NCI-H524 treated with DMSO at 0.1 percent for 48 hours (cell line): ENCODE data around the gene NLGN1.
A peak's percentile ranks its signal among the peaks of the same experiment; 100 is the strongest.

ENCODE experiments used
- DNase-seq: peaks from one replicate; lab custom pipeline; 2025; lab: John Stamatoyannopoulos, UW

Gene NLGN1

DNA sequence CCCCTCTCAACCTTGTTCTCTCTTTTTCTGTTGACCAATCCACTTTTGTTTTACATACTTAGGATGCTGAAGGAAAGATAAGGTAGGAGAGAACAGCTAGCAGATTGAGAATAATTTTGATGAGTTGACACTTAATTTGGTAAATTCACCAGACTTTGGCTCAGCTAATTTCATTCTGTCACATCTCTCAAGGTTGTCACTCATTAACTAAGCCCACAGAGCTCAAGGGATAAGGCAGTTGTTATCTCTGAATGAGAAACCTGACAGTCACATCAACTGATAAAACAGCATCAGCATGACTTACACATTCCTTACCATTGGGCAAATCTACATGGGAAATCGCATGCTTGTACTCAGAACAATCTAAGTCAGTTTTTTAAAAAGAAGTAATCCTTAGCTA is 591.4 kb downstream of the NLGN1 start:
- no peak for DNase-seq

DNA sequence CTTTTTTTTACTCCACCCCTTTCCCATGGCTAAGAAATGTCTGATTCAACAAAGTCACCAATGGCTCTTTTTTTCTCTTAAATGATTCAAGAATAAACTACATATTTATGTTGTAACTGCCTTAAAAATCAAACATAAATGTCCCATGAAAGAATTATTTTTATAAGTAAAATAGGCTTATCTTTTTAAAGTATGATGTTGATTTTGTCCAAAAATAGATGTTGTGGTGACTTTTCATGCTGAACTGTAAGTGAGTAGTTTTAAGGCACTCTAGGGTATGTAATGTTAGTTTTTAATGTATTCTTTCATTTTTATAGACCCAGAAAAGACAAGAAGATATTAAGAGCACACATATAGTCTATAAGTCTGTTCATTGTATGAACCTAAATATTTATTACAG is 594.9 kb downstream of the NLGN1 start:
- DNase-seq: no peak

DNA sequence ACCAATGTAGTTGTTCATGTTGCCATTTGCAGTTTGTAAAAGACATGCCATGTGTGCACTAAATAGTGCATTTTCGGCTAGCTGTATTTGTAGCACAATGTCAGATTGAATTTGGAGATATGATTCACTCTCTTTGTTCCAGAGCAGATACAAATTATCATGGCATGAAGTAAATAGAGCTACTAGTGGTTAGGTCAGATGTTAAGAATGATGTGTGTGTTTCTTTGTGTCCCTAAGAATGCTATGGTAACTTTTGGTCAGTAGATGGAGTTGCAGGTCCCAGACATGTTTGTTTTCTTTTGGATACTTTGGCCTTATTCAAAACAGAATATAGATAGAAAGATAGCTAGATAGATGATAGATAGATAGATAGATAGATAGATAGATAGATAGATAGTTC is 595.8 kb downstream of the NLGN1 start:
- no peak for DNase-seq

DNA sequence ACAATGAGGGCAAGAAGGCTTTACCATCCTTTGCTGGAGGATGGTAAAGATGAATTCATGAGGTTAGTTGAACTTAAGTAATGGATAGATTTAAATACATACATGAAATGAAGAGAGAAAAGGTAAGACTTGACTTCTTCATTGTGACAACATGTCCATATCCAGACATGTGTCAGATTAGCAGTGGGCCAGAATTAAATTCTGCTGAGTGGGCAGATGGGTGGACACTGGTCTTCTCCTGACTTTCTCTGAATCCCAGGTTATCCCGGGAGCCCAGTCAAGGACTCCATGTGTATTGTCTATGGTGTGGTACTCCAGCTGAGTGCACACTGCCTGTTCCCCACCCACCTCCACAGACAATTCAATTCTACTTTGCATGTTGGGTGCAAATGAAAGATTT is 603.1 kb downstream of the NLGN1 start:
- DNase-seq: no peak

DNA sequence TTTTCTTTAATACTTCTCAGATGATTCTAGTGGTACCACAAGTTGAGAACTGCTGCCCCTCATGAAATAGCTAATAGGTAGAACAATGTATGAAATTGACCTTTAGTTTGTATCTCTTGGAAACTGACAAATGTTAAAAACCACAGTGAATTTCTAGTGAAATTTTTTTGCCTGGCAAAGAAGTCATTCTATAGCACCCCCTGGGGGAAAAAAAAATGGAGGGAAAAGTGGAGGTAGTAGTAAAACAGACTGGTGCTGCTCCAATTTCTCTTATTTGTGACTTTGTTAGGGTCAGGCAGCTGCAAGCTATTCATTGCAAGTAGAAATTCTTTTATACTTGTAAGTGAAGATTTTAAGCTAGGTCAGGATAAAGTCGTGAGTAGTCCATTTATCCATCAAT is 605.0 kb downstream of the NLGN1 start:
- DNase-seq: no peak

DNA sequence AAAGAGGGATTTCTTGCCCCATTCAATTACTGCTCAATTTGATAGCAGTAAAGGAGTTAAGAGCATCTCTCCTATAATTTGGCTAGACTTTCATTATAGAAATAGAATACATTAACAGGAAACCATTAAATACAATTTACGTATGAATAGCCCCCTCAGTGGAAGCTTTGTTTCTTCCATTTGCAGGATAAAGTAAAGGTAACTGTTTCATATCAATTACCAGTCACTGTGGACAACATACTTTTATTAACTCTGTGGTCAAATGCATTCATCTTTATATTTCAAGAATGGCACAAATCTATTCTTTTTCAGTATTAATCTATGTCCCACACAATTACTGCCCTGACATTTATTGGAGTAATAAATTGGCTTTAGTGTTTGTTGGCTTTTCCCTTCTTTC is 613.4 kb downstream of the NLGN1 start:
- no peak for DNase-seq

DNA sequence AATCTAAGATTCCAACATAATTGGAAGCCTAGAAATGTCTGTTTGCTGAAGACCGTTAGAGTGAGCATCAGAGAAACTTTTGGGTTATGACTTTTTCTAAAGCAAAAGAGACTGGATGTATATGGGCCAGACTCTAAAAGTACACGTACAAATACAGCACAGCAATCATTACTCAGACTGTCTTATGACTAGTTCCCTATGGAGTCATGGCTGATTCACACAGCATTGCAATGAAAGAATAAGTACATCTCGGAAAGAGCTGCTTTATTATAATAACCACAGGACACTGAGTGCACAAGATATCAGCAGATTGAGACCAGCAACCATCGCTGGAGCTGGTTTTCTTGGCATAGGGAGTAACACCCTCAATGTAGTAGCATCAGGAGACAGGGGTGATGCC is 618.6 kb downstream of the NLGN1 start:
- no peak for DNase-seq

DNA sequence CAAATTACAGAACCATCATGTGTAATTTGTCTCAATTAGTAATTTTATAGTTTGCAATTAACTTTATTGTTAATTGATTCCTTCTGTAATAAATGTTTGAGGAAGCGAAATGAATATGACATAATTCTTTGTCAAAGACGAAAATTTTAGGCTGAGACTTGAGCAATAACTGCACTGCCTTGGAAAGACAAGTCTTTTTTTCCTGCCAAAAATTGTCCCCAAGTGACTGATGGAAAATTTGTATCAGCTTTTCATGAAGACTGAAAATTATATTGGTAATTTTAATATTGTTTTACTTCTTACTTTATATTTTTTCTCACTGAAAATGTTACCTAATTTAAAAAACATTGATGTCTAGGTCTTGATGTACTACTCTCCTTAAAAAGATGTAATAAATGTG is 622.6 kb downstream of the NLGN1 start:
- no peak for DNase-seq

DNA sequence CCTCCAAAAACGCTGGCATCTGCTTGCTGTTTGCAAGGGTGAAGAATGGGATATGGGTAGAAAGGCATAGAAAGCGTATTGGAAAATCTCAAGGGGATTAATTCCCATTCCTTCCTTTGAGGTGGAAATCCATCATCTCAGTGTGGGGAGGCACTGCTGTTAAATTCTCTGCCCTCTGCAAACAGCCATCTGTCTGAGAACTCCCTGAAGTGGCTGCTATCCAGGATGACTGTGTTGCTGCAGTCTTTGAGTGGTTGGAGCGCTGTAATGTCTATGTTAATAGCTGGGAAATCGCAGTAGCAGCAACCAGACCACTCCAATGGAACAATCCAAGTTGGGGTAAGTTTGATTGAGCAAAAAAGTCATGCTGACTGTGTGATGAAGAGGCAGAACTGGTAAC is 625.9 kb downstream of the NLGN1 start:
- peak; percentile 91 for DNase-seq

DNA sequence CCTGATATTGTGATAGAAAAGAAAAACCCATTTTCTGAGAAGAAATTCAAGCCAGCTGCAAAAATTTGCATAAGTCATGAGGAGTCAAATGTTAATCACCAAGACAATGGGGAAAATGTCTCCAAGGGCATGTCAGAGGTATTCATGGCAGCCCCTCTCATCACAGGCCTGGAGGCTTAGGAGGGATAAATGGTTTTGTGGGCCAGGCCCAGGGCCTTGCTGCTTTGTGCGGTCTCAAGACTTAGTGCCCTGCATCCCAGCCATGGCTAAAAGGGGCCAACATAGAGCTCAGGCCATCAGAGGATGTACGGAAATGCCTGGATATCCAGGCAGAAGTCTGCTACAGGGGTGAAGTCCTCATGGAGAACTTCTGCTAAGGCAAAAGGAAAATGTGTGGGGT is 631.1 kb downstream of the NLGN1 start:
- DNase-seq: no peak

DNA sequence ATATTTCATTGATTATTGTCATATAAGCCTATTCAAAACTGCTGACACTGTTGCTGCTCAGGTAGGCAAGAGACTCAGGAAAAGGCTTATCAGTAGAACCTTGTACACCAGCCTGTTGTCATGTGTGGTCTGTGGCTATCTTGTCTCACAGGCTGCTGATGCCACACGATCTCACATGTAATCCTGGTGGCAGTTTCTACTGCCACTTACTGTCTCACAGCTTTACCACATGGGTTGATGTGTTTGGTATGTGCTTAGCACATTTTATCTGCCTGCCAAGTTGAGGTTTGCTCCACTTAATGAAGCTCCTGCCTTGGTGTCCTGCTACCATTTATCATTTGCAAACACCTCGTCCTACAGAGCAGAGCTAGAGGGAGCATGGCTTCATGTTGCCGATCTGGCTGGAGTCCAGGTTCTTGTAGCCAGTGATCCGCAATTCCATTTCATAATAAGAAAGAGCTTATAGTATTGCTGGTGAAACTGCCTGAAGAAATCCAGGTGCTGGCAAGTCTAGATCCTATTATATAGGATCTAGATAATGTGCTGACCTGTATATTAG is 637.9 kb downstream of the NLGN1 start:
- DNase-seq: no peak

DNA sequence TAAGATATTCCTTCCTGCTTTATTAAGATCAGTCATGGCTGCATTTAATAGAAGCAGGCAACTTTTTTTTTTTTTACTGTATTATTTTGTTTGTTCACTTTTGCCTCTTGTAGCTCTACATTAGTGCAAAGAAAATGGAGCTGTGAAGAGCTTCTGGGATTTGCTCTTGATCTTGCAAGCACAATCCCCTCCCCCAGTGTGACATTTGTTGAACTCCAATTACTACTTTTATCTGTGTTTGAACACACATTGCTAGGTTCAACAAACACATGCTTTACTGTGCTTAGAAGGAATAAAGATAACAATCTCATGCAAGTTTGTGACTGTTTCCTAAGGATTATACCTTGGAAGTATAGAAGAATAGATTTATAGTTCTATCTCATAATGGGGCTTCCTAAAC is 648.8 kb downstream of the NLGN1 start:
- no peak for DNase-seq

DNA sequence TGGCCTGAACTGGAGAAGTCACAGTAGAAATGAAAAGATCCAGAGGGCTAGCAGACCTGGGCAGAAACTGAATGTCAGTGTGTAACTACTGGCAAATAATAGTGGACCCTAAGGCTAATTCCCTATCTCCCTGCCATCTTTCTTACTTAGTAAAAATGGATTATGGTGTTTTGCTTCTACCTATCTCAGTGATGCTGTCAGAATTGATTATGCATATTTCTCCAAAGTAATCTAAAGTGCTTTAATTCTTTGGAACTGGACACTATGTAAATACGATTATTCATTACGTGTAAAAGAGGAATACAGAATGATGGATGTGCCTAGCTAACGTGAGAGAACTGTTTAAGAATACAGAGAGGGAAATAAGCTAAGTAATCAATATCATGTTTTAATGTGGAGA is 651.9 kb downstream of the NLGN1 start:
- no peak for DNase-seq

DNA sequence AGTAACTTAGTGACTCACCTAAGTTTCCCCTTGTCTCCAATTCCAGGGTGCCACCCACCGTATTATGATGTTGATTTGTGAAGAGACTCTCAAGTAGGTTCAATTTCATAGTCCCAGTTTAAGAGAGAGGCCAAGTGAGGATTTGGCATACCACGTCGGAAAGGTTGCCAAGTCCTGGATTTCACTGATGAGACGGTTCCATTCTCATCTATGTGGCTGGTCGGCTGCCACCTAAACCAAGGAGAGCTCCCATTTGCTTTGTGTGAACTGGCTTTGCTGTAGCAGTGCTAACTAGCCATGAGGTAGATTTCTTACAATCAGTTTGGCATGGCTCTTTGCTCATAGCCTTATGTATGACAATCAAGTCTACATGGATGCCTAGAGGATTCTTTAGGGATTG is 653.6 kb downstream of the NLGN1 start:
- no peak for DNase-seq

DNA sequence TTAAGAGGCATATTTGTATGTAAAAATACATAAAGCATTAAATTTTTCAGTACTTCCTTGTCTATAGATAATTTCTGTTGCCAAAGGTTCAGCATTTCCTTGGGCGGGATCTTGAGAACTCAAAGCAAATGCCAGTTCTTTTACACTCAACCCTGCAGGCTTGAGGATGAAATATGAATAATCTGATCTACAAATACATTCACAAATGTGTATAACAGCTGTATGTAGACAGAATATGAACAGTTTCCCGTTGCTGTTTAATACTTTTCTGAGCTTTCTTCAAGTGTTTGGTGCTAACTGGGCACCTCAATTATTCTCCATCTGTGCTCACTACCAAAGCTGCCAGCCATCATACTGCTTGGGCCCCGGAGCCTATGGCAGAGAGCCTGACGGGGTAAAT is 661.3 kb downstream of the NLGN1 start:
- DNase-seq: no peak

DNA sequence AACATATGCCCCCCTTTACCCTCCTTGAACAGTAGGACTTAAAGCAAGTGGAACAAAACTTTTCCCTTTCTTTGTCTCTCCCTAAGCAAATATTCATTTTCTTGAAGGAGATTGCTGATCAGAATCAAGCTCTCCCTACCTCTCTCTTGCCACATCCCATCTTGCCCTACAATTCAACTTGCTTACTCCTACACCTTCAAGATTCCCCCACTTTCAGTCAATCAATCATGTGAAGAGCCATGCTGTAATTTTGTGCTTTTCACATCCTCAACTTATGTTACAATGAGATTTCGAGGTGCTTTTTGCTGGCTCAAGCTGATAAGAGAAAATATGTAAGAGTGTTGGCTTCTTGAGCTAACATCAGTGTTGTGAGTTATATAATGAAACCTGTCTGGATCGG is 662.9 kb downstream of the NLGN1 start:
- DNase-seq: no peak

DNA sequence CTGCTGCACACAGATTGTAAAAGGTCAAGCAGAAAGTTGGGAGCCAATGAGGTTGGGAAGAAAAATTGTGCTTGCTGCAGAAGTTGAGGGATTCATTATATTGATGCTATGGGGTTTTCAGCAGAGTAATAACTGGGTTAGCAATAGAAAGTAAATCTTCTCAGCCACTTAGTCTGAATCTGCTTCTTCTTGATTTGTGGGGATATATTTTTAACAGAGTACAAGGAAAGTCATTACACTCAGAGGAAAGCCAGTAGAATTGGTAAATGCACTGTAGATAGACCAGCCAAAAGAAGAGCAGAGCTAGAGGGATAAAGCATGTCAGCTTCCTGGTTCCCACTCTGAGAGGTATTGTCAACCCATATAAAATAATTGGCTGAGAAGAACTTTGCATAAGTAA is 663.6 kb downstream of the NLGN1 start:
- DNase-seq: no peak

DNA sequence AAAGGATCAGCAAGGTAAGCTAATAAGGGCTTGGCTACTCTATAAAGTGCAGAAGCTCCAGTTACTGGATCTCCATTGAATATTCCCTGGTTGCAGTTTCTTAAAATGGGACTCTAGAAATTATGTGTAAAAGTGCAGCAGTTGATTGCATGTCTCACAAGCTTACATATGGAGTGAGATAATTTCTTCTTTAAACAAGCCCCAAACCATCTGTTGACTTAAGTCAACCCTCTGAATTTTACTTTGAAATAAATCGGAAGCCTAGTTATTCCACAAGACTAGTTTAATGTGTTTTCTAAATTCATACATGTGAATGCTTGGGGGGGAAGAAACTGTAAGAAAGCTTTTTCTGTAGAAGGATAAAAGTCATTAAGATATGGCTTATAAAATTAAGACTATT is 664.2 kb downstream of the NLGN1 start:
- DNase-seq: no peak

DNA sequence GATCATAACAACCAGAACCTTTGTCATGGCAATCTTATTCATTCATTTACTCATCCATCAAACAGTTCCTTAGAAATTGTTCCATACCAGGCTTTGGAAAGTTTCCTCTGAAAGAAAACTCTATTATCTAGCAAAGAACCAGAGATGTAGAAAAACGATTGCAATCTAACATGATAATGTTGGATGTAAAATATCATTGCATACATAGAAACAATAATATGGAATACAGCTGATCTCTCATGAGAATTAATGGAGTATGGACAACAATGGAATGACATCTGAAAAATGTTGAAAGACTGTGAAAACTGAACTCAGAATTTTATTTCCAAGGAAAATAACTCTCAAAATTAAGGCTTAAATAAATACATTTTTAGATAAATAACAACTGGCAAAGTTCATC is 665.4 kb downstream of the NLGN1 start:
- DNase-seq: no peak

DNA sequence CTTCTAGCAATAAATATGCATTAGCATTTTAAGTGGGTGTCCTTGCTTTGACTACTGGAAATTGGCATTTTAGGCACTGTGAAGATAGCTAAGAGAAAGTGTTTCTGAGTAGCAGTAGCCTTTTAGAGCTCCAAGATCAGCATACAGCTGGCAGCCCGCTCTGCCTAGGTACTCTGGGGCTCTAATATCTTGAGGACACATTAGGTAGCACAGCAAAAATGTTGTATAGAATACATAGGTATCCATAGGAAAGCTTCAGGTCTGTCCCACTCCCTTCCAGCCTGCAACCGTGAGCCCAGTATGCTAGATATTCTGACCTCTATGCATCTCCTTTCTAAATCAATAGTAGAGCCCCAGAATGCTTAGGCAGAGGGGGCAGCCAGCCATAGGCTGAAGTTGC is 670.5 kb downstream of the NLGN1 start:
- DNase-seq: no peak

DNA sequence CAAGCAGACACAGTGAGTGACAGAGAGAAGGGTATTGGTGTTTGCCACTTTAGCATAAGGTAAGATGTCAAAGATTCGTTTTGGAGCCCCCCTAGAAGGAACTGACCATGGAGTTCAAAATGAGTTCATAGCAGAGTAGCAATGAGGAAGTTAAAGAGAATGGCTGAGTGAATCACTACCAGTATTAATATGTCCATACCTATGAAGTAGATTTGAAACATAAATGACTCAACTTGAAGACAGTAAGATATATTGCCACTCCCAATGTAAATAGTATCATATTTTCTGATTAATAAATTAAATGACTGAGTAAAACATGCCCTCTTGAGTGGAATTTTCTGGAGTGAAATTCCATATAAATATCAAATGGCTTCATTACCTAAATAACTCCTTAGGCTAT is 675.1 kb downstream of the NLGN1 start:
- no peak for DNase-seq

DNA sequence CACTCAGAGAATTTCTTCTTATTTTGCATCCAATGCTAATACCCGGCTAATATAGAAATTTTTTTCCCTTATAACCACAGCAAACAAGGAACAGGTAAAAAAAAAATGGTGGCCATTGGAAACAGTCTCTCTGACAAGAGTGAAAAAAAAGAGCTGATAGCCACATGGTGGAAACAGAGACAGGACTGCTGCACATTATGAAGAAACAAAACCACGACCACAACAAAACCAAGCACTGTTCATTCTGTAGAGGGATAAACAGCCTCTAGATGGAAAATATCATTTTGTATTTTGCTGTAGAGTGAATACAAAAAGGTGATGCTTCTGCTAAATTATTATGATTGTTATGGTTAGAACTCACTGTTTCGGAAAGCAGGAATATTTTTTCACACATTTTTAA is 686.2 kb downstream of the NLGN1 start:
- no peak for DNase-seq

DNA sequence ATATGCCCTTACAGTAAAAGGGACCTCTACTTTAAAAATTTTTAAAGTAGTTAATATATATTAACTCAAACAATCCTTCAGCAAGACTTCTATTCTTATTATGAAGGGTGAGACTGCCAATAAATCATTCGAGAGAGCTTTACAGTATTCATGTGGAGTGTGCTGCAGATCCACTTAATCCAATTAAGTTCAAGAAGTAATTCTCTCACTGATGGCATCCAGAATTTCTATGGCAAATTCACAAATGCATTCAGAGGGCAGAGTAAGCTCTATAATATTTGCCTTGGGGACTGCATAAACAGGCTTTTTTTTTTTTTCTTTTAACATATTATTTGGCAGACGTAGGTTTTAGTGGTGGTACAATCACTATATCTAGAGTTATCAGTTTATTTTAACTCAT is 692.0 kb downstream of the NLGN1 start:
- DNase-seq: peak; percentile 52

DNA sequence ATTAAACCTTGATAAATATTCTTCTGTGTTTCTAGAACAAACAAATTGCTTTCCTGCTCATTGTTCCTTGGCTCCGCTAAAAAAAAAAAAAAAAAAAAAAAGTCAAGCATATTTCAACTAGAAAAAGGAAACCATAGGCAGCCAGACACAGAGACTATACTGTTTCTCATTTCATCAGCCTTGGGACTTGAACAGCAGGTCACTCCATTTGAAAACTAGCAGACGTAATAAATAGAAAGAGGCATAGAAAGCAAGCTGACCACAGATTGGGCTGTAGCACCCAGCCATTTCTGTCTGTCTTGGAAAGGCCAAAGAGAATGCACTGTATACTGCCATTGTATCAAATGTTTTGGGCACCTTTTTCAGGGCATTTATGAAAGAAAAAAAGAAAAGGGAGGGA is 697.1 kb downstream of the NLGN1 start:
- no peak for DNase-seq

DNA sequence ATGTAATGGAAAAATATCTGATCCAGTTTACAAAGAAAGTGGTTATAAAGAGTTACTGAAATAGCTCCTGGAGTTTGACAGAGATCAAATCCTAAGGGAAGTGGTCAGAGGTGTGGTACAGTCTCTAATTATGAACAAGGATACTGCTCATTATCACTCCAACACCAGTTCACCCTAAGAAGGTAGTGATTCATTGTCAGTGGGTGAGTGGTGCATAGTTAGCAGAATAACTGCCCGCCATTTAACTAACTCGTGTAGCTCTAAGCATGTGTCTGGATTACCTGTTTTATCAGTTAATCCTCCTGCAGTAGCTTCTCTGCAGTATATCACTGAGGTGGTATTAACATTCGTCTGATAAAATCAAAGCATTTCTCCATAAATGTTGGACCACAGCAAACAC is 700.1 kb downstream of the NLGN1 start:
- DNase-seq: no peak
